GM12872 (cell line): ENCODE data around the gene BFAR.

ENCODE experiments used
- TF ChIP-seq, protein P1 (sequence below): IDR thresholded peaks from 3 replicates; pipeline ENCODE4 v1.5.1; 2011; ENCODE audit warnings: low read depth, mild to moderate bottlenecking, low read length, moderate library complexity; ENCODE audit not compliant: insufficient read depth

The BFAR gene

GRCh38 chr16:14649816-14650215, 17.1 kb downstream of the BFAR start:
- TF ChIP-seq, protein P1, sequence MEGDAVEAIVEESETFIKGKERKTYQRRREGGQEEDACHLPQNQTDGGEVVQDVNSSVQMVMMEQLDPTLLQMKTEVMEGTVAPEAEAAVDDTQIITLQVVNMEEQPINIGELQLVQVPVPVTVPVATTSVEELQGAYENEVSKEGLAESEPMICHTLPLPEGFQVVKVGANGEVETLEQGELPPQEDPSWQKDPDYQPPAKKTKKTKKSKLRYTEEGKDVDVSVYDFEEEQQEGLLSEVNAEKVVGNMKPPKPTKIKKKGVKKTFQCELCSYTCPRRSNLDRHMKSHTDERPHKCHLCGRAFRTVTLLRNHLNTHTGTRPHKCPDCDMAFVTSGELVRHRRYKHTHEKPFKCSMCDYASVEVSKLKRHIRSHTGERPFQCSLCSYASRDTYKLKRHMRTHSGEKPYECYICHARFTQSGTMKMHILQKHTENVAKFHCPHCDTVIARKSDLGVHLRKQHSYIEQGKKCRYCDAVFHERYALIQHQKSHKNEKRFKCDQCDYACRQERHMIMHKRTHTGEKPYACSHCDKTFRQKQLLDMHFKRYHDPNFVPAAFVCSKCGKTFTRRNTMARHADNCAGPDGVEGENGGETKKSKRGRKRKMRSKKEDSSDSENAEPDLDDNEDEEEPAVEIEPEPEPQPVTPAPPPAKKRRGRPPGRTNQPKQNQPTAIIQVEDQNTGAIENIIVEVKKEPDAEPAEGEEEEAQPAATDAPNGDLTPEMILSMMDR, result no peak

GRCh38 chr16:14650629-14651028, 17.9 kb downstream of the BFAR start:
- TF ChIP-seq, protein P1, result no peak

GRCh38 chr16:14652726-14653125, 20.0 kb downstream of the BFAR start:
- TF ChIP-seq, protein P1, result no peak

DNA sequence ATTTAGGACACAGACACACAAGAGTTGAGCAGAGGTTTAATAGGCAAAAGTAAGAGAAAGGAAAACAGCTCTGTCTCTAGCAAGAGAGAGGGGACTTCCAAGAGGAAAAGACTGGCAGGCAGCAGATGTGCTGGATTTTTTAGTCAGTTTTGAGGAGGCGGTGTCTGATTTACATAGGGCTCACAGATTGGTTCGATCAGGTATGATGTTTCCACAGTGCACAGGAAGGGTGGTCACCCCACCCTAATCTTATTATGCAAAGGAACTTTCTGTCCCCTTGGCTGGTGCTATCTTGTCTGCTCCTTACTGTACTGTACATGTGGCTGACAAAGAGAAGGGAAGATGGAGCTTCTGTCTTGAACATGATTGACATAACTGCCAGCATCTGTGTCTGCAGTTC, 25.3 kb downstream of the BFAR start:
- TF ChIP-seq, protein P1, result no peak

DNA sequence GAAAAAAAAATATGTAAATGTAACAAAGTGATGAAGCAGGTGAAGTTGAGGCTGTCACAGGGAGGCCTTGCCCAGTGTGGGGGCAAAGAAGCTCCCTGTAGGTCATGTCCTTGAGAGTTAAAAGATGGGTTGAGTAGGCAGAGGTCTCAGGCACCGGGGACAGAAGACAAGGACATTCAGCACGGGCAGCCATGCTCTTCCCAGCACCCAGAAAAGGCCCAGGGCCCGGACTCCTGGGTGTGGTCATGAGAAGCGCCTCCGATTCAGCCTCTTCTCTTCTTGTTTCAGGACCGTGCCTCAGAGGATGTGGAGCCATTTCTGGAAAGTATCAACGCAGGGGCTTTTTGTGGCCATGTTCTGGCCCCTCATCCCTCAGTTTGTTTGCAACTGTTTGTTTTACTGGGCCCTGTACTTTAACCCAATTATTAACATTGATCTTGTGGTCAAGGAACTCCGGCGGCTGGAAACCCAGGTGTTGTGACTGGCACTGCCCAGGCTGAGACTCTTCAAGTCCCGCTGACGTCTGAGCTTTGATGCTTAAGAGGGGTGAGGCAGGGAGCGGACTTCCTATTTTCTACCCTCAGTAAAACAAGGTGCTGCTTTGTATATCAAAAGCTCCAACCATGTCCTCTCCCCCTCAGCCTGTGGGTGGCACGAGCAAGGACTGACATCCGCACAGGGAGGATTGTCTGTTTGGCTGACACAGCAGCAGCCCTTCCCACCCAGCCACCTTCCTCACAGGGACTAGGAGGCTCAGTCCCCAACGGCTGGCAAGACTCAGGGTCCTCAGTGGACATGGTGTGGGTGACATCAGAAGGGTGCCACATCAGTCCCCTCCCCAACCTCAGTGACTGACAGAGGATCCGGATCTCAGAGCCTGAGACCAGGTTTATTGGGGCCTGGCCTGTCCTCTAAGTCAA, 34.9 kb downstream of the BFAR start:
- TF ChIP-seq, protein P1, result no peak

DNA sequence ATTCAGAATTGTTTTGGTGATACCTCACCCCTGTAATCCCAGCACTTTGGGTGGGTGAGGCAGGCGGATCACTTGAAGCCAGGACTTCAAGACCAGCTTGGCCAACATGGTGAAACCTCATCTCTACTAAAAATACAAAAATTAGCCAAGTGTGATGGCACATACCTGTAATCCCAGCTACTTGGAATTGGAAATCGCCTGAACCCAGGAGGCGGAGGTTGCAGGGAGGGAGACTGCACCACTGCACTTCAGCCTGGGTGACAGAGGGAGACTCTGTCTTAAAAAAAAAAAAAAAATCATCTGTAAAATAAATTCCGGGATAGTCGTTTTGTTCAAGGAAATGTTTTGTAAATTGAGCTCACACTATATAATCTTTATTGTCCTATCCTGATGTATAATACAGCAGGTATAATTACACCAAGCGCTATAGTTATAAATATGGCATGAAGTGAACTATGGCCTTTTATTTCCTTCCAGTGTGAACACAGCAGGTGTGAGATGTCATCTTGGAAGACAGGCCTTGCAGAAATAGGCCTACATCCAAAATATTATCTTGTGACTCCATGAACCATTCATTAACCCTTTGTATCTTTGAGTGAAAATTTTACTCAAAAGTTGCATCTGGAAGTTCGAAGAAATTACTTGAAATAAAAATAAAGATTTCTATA, 35.9 kb downstream of the BFAR start:
- TF ChIP-seq, protein P1, result no peak

DNA sequence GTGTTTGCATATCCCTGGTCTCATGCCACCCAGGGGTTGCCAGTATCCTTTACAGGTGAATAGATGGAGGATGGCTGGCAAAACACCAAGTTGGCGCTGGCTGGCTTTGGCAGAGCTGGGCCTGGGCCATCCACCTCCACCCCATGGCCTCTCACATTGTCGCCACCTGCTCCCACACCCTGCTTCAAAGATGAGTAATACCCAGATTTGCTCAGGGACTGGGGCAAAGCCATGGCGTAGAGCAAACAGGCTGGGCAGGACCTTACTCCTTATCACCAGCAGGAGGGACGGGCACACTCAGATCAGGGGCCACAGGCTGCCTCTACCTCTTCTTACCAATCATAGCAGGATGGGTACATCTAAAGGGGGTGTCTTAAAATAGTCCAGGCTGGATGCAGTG, 37.0 kb downstream of the BFAR start:
- TF ChIP-seq, protein P1, result no peak
